ENCODE results near the gene PEPD. TPM values are rescaled to one million over a fixed set of nuclear protein-coding genes. Genes with fewer than 3 reads are reported as not detected.

Gene PEPD
- polyA plus RNA-seq, 6 donors from 2014 or later: 83.7 to 143 (median 95.4) TPM

DNA sequence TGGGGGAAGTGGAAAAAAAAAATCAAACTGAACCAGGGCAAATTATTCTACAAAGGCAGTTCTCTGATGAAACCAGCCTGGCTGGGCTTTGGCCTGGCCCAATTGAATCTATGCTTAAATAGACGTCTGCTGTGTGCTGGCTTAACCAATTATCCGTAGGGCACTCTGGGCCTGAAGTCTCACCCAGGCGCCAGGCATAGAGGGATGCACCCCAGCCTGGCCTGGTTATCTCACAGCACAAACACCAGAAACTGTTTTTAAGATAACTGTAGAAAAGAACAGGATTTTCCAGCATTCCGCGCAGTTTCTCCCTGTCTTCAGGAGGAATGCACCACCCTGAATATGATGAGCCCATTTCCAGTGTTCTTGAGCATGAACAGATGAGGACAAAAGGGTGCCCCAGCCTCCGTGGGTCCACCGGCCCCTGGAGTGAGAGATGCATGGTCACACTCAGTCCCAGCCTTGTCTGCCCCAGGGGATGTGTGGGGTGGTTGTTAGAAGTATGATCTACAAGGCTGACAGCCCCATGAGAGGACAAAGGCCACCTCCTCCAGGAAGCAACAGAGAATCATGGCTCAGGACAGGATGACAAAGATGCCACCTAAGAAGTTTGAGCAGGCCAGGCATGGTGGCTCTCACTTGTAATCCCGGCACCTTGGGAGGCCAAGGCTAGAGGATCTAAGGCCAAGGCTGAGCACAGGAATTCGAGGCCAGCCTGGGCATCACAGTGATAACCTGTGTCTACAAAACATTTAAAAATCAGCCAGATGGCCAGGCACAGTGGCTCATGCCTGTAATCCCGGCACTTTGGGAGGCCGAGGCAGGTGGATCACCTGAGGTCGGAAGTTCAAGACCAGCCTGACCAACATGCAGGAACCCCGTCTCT is 50.2 kb downstream of the PEPD start:
- Mint-ChIP-seq H3K36me3 (peaks cover 0 to 18% of the 10 kb centered on the region in 2 donors), H3K9me3 (no peaks in the 10 kb centered on the region), H3K4me1 (peaks cover 0 to 8% (median 0%) of the 10 kb centered on the region in 3 donors), H3K27me3 (no peaks in the 10 kb centered on the region), H3K27ac (peak overlapping the region in 1 of 6 donors; percentile 39), H3K4me3 (no peak overlapping the region)
- ATAC-seq (ENCODE audit: low read depth in 2 of 2) (no peak), DNase-seq (no peak)

GRCh38 chr19:33470686-33471085 is 50.9 kb downstream of the PEPD start:
- Mint-ChIP-seq H3K27me3 (no peaks in the 10 kb centered on the region), H3K4me3 (no peak overlapping the region), H3K36me3 (peaks cover 0 to 11% of the 10 kb centered on the region in 2 donors), H3K27ac (peak overlapping the region in 1 of 6 donors; percentile 56), H3K9me3 (no peaks in the 10 kb centered on the region), H3K4me1 (peaks cover 0 to 8% (median 0%) of the 10 kb centered on the region in 3 donors)
- no peak for ATAC-seq (ENCODE audit: low read depth in 2 of 2)
- no peak for DNase-seq

DNA sequence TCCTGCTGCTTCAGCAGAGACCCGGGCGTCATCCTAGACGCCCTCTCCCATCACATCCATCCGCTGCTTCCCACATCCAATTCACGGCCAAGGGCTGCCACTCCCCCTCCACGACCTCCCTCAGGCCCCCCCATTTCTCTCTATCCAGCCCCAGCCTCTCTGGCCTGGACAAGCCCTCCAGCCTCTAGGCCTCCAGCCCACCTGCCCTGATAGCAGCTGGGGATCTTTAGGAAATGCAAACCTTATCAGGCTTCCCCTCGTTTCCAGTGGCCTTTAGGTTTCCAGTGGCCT is 51.6 kb downstream of the PEPD start:
- H3K4me3 Mint-ChIP-seq: no peak overlapping the region
- peaks cover 0 to 8% of the 10 kb centered on the region in 2 donors for H3K36me3 Mint-ChIP-seq
- no peak overlapping the region for H3K27ac Mint-ChIP-seq
- no peak for ATAC-seq (ENCODE audit: low read depth in 2 of 2)
- H3K9me3 Mint-ChIP-seq: no peaks in the 10 kb centered on the region
- no peaks in the 10 kb centered on the region for H3K27me3 Mint-ChIP-seq
- DNase-seq: no peak
- H3K4me1 Mint-ChIP-seq: peaks cover 0 to 8% (median 0%) of the 10 kb centered on the region in 3 donors

GRCh38 chr19:33469171-33470039 is 52.2 kb downstream of the PEPD start:
- Mint-ChIP-seq H3K9me3 (no peaks in the 10 kb centered on the region), H3K4me1 (peaks cover 0 to 8% (median 0%) of the 10 kb centered on the region in 3 donors), H3K27me3 (no peaks in the 10 kb centered on the region), H3K4me3 (no peak overlapping the region), H3K27ac (no peak overlapping the region), H3K36me3 (peaks cover 0 to 8% of the 10 kb centered on the region in 2 donors)
- ATAC-seq (ENCODE audit: low read depth in 2 of 2): no peak
- no peak for DNase-seq

GRCh38 chr19:33468361-33469170 is 53.0 kb downstream of the PEPD start:
- H3K27me3 Mint-ChIP-seq: no peaks in the 10 kb centered on the region
- no peak overlapping the region for H3K4me3 Mint-ChIP-seq
- H3K27ac Mint-ChIP-seq: no peak overlapping the region
- no peak for ATAC-seq (ENCODE audit: low read depth in 2 of 2)
- H3K4me1 Mint-ChIP-seq: peaks cover 0 to 6% (median 0%) of the 10 kb centered on the region in 3 donors
- no peak for DNase-seq
- H3K36me3 Mint-ChIP-seq: peaks cover 2 to 7% of the 10 kb centered on the region in 2 donors
- H3K9me3 Mint-ChIP-seq: no peaks in the 10 kb centered on the region

GRCh38 chr19:33467851-33468250 is 53.7 kb downstream of the PEPD start:
- Mint-ChIP-seq H3K27me3 (no peaks in the 10 kb centered on the region), H3K4me1 (peaks cover 0 to 4% (median 0%) of the 10 kb centered on the region in 3 donors), H3K4me3 (no peak overlapping the region), H3K27ac (no peak overlapping the region), H3K9me3 (no peaks in the 10 kb centered on the region), H3K36me3 (peaks cover 0 to 9% of the 10 kb centered on the region in 2 donors)
- DNase-seq: no peak
- no peak for ATAC-seq (ENCODE audit: low read depth in 2 of 2)

- DNase-seq: no peak
- no peak for ATAC-seq (ENCODE audit: low read depth in 2 of 2)
- Mint-ChIP-seq H3K27ac (no peak overlapping the region), H3K9me3 (no peaks in the 10 kb centered on the region), H3K4me3 (no peak overlapping the region), H3K36me3 (peaks cover 0 to 9% of the 10 kb centered on the region in 2 donors), H3K4me1 (peaks cover 0 to 4% (median 0%) of the 10 kb centered on the region in 3 donors), H3K27me3 (no peaks in the 10 kb centered on the region)
Observed at GRCh38 chr19:33465834-33466233, 55.8 kb downstream of the PEPD start.

- H3K27ac Mint-ChIP-seq: no peak overlapping the region
- H3K4me1 Mint-ChIP-seq: peaks cover 0 to 4% (median 0%) of the 10 kb centered on the region in 3 donors
- H3K4me3 Mint-ChIP-seq: no peak overlapping the region
- DNase-seq (no peak), ATAC-seq (ENCODE audit: low read depth in 2 of 2) (no peak)
- H3K27me3 Mint-ChIP-seq: no peaks in the 10 kb centered on the region
- H3K9me3 Mint-ChIP-seq: no peaks in the 10 kb centered on the region
- peaks cover 0 to 9% of the 10 kb centered on the region in 2 donors for H3K36me3 Mint-ChIP-seq
Observed at GRCh38 chr19:33465371-33465770, 56.2 kb downstream of the PEPD start.

GRCh38 chr19:33464733-33465115 is 56.9 kb downstream of the PEPD start:
- ATAC-seq (ENCODE audit: low read depth in 2 of 2) (no peak), DNase-seq (no peak)
- Mint-ChIP-seq H3K27ac (no peak overlapping the region), H3K9me3 (no peaks in the 10 kb centered on the region), H3K36me3 (peaks cover 0 to 9% of the 10 kb centered on the region in 2 donors), H3K4me3 (no peak overlapping the region), H3K4me1 (peaks cover 0 to 4% (median 0%) of the 10 kb centered on the region in 3 donors), H3K27me3 (no peaks in the 10 kb centered on the region)

GRCh38 chr19:33464010-33464732 is 57.4 kb downstream of the PEPD start:
- no peak overlapping the region for H3K4me3 Mint-ChIP-seq
- ATAC-seq (ENCODE audit: low read depth in 2 of 2) (no peak), DNase-seq (no peak)
- no peaks in the 10 kb centered on the region for H3K9me3 Mint-ChIP-seq
- peaks cover 0 to 9% of the 10 kb centered on the region in 2 donors for H3K36me3 Mint-ChIP-seq
- H3K27me3 Mint-ChIP-seq: no peaks in the 10 kb centered on the region
- H3K27ac Mint-ChIP-seq: no peak overlapping the region
- peaks cover 0 to 4% (median 0%) of the 10 kb centered on the region in 3 donors for H3K4me1 Mint-ChIP-seq

DNA sequence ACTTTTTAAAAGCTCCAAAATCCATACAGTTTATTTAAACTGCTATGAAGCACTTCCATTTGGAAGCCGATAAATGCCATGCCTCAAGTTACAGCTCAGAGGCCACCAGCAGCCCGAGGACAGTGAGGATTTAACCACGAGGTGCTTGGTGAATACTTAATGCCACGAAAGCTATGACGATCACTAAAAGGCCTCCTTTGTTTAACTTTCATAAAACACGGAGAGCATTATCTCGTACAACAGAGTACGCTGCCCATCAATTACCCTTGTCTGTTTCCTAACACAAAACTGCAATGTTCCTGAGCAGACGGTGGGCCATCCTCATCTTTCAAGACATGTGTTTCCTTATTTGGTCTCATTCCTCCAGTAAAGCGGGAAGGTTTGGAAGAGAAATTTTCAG is 58.4 kb downstream of the PEPD start:
- Mint-ChIP-seq H3K9me3 (no peaks in the 10 kb centered on the region), H3K27me3 (no peaks in the 10 kb centered on the region)
- no peak for ATAC-seq (ENCODE audit: low read depth in 2 of 2)

DNA sequence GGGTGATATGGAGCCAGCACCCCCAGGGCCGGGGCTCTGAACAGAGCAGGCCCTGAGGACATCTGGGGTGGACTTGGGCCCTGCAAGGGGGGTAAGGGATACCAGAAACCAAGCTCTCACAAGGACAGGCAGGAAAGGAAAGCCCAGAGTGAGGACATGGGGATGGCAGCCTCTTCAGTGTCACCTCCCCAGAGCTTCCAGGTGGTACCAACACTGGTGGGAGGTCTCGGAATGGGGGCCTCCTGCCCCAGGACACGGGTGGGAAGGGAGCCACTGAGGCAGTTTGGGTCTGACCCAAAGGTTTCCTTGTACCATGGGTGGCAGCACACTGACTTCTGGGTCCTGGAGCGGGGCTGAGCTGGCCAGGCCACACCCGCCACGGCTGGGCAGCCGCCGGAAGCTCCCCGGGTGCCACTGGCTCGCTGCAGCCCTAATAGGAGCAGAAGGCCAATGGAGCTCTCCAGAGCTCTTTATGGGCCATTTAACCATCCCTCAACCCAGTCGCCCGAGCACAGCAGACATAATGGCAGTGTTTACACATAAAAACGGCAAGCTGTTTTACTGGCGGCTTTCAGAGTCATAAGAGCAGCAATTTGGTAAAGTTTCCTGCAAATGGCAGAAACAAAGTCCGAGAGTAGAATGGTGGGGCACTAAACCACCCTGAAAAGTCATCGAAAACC is 59.3 kb downstream of the PEPD start:
- no peak for ATAC-seq (ENCODE audit: low read depth in 2 of 2)
- no peaks in the 10 kb centered on the region for H3K9me3 Mint-ChIP-seq
- no peak overlapping the region for H3K27ac Mint-ChIP-seq
- H3K4me3 Mint-ChIP-seq: no peak overlapping the region
- H3K36me3 Mint-ChIP-seq: peaks cover 0 to 9% of the 10 kb centered on the region in 2 donors
- no peaks in the 10 kb centered on the region for H3K27me3 Mint-ChIP-seq
- no peaks in the 10 kb centered on the region for H3K4me1 Mint-ChIP-seq
- no peak for DNase-seq

More for the DNA sequence above, 58.4 kb downstream of the PEPD start:
- peaks cover 0 to 4% (median 0%) of the 10 kb centered on the region in 3 donors for H3K4me1 Mint-ChIP-seq
- DNase-seq: no peak
- no peak overlapping the region for H3K4me3 Mint-ChIP-seq
- H3K36me3 Mint-ChIP-seq: peaks cover 0 to 9% of the 10 kb centered on the region in 2 donors
- no peak overlapping the region for H3K27ac Mint-ChIP-seq
